Astrocyte of the spinal cord (primary cell): Measurements from ENCODE around the gene SRCAP.
"Not testable (repeated sequence)": the region's sequence is repeated elsewhere in the genome, so short reads cannot be mapped to it uniquely, and the experiment has no call there.

ENCODE experiments used
- DNase-seq: peaks from one replicate; pipeline ENCODE4 v3.0.0; 2011; ENCODE audit warnings: low read depth, low spot score
- H3K4me3 ChIP-seq: 2 replicates; pipeline ENCODE4 v1.5.1; 2011; ENCODE audit warnings: low read depth, mild to moderate bottlenecking, low read length, moderate library complexity
- CTCF ChIP-seq: IDR thresholded peaks from 2 replicates; pipeline ENCODE4 v1.5.1; 2012; ENCODE audit warnings: low read depth, mild to moderate bottlenecking, low read length, inconsistent platforms
- in situ Hi-C: cut with HindIII; loops from 2 replicates; pipeline ENCODE4 v1.10.0; 2017; ENCODE audit warnings: low sequenced_read_pairs

The SRCAP gene

DNA sequence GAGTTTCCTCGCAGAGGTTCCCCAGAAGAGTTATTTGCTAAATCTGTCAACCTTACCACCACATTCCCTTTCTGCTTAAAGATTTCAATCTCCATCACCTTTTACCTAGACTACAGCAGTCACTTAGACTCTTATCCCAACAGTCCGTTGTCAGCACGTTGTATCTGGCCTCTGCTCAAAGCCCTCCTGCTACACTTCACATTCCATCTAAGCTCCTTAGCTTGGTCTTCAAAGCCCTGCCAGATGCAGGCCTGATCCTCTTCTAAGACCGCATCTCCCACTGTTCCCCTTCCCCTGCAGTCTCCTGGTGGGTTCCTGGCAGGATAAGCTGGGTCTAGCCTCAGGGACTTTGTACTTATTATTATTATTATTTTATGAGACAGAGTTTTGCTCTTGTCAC, 10.3 kb upstream of the SRCAP start:
- DNase-seq = no peak
- no peak overlapping the region for H3K4me3 ChIP-seq
- in situ Hi-C loops = no loop called here
- TF ChIP-seq CTCF = no peak

DNA sequence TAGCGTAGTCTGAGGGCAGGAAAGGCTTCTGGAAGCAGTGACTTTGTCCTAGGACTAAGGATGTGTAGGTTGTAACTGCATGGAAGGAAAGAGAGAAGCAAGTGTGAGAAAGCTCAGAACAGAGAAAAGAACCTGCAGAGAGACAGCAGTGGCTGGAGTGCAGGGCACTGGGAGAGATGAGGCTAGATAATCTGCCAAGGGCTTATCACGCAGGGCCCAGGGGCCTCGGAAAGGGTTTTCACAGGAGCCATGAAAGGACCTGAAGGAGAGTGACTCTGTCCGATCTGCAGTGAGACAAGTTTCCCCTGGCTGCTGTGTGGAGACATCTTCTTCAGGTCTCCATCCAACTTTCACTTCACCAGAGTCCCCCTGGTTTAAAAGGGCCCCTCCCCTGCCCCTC, 7.1 kb upstream of the SRCAP start:
- TF ChIP-seq CTCF = no peak
- in situ Hi-C loops = no loop called here
- DNase-seq = no peak
- no peak overlapping the region for H3K4me3 ChIP-seq

- H3K4me3 ChIP-seq = no peak overlapping the region
- no peak for DNase-seq
- TF ChIP-seq CTCF = no peak
- in situ Hi-C loops = no loop called here
Observed at GRCh38 chr16:30692396-30693064, 6.4 kb upstream of the SRCAP start.

GRCh38 chr16:30694926-30695693, 3.9 kb upstream of the SRCAP start:
- no peak for DNase-seq
- in situ Hi-C loops = no loop called here
- no peak for TF ChIP-seq CTCF
- no peak overlapping the region for H3K4me3 ChIP-seq

- in situ Hi-C loops = not testable (repeated sequence)
Observed at GRCh38 chr16:30696646-30697045, 2.3 kb upstream of the SRCAP start.

GRCh38 chr16:30697264-30698138, 1.5 kb upstream of the SRCAP start:
- peak overlapping the region; percentile 96 for H3K4me3 ChIP-seq
- DNase-seq = no peak
- in situ Hi-C loops = no loop called here
- no peak for TF ChIP-seq CTCF

More at GRCh38 chr16:30696646-30697045, 2.3 kb upstream of the SRCAP start:
- DNase-seq, H3K4me3 ChIP-seq: not testable (repeated sequence)
